K562 (cell line): ENCODE results near the gene DOCK4. TPM values are rescaled to one million over a fixed set of nuclear protein-coding genes. Genes with fewer than 3 reads are reported as not detected.
A peak's percentile ranks its signal among the peaks of the same experiment; 100 is the strongest.

Experiments
- ATAC-seq: fragments of 200-7000 bp; cut with Tn5 transposase; 3 replicates; pipeline ENCODE4 v1.9.1; 2020; ENCODE audit warnings: moderate library complexity
- BruUV-seq: library from RNA; stranded (reverse); fragments of 400-500 nt; replicated peaks from 2 replicates; lab custom pipeline; 2021; lab: Mats Ljungman, UMichigan
- CTCF ChIA-PET: fragments of 300-600 bp; formaldehyde crosslinking; extraction: SDS; loops from one replicate; lab custom pipeline; 2021; ENCODE audit warnings: low intra/inter-chr PET ratio; lab: Yijun Ruan, JAX
- POLR2A ChIA-PET: fragments of 300-600, 350-650 bp; sonication (Branson Sonifier 250); formaldehyde crosslinking; extraction: SDS; loops from one replicate; lab custom pipeline; 2021; ENCODE audit warnings: antibody characterized with exemption, inconsistent platforms; lab: Yijun Ruan, JAX
- DNase-seq, 4 experiments: peaks; one replicate each; pipeline versions ENCODE4 v3.0.0 to v3.0.0-alpha.2; 2011 to 2018; ENCODE audit warnings: low spot score in 3 of 4, mixed read lengths in 3 of 4; ENCODE audit errors: extremely low read depth in 1 of 4
- FAIRE-seq: peaks from 2 replicates; lab custom pipeline; 2011; peaks lifted over from hg19 to GRCh38; lab: Jason Lieb, UNC
- H2AFZ ChIP-seq: 2 replicates; pipeline ENCODE4 v1.6.0; 2011; ENCODE audit warnings: low read depth, low read length, control low read depth, inconsistent platforms
- H3K27ac ChIP-seq: fragments of 200-600 bp; 3 replicates; pipeline ENCODE4 v1.8.0; 2011; ENCODE audit warnings: low read depth, mild to moderate bottlenecking, control low read depth, inconsistent platforms, low read length, moderate library complexity, mixed read lengths; ENCODE audit errors: extremely low read depth
- H3K27me3 ChIP-seq, 2 experiments: fragments of 300-600 bp in 1 of 2; 2 replicates in 1 of 2; 3 replicates in 1 of 2; pipeline versions ENCODE4 v1.6.0 to v1.8.0; 2011; ENCODE audit warnings: inconsistent platforms in 2 of 2, low read length in 2 of 2, mild to moderate bottlenecking in 1 of 2, mixed read lengths in 1 of 2, moderate library complexity in 1 of 2; ENCODE audit not compliant: control insufficient read depth in 2 of 2, insufficient read depth in 2 of 2
- H3K36me3 ChIP-seq: fragments of 300-600 bp; 3 replicates; pipeline ENCODE4 v1.8.0; 2011; ENCODE audit warnings: mild to moderate bottlenecking, low read length, inconsistent platforms; ENCODE audit not compliant: control insufficient read depth, insufficient read depth
- H3K4me1 ChIP-seq, 2 experiments: fragments of 200-600 bp in 1 of 2; replicated peaks in 1 of 2; 2 replicates in 1 of 2; 3 replicates in 1 of 2; pipeline versions ENCODE4 v1.5.1 to v1.8.0; 2011; ENCODE audit warnings: inconsistent platforms in 2 of 2, low read length in 2 of 2, mild to moderate bottlenecking in 1 of 2, mixed read lengths in 1 of 2, moderate library complexity in 1 of 2; ENCODE audit not compliant: control insufficient read depth in 2 of 2, insufficient read depth in 2 of 2
- H3K4me2 ChIP-seq: 2 replicates; pipeline ENCODE4 v1.6.1; 2011; ENCODE audit warnings: low read length, control low read depth, inconsistent platforms, mixed read lengths; ENCODE audit not compliant: insufficient read depth
- H3K4me3 ChIP-seq: fragments of 200-600 bp; sonication (generic), shearing (Covaris generic); 2 replicates; pipeline ENCODE4 v1.5.1; 2016; ENCODE audit warnings: control low read depth, inconsistent platforms
- H3K79me2 ChIP-seq: fragments of 200-600 bp; 3 replicates; pipeline ENCODE4 v1.8.0; 2011; ENCODE audit warnings: low read length, inconsistent platforms; ENCODE audit not compliant: control insufficient read depth, insufficient read depth
- H3K9ac ChIP-seq, 2 experiments: 2 replicates each; pipeline versions ENCODE4 v1.6.0 to v1.6.1; 2011; ENCODE audit warnings: low read depth in 2 of 2, low read length in 2 of 2, control low read depth in 1 of 2, inconsistent platforms in 1 of 2, mild to moderate bottlenecking in 1 of 2, mixed read lengths in 1 of 2; ENCODE audit not compliant: insufficient read depth in 1 of 2
- H3K9me1 ChIP-seq: one replicate; pipeline ENCODE4 v1.6.0; 2011; ENCODE audit warnings: inconsistent platforms, mild to moderate bottlenecking, low read length, moderate library complexity; ENCODE audit not compliant: control insufficient read depth, insufficient read depth
- H3K9me3 ChIP-seq: replicated peaks from 2 replicates; pipeline ENCODE4 v1.5.1; 2011; ENCODE audit warnings: low read depth, low read length, inconsistent platforms; ENCODE audit not compliant: control insufficient read depth, insufficient read depth
- H4K20me1 ChIP-seq: replicated peaks from 2 replicates; pipeline ENCODE4 v1.6.1; 2011; ENCODE audit warnings: low read length, inconsistent platforms, mixed read lengths; ENCODE audit not compliant: control insufficient read depth, insufficient read depth
- CSDE1 ChIP-seq, 2 experiments: fragments of 450-650 bp; IDR thresholded peaks; 2 replicates each; pipeline ENCODE4 v1.6.1; 2016; ENCODE audit warnings: mild to moderate bottlenecking in 1 of 2
- ELF2 ChIP-seq: fragments of 250-450 bp; sonication (Bioruptor Pico); IDR thresholded peaks from 2 replicates; pipeline ENCODE4 v1.5.0; 2021; ENCODE audit warnings: mild to moderate bottlenecking
- HINFP ChIP-seq: fragments of 450-650 bp; conservative IDR thresholded peaks from 2 replicates; pipeline ENCODE4 v1.6.1; 2016; ENCODE audit warnings: missing genetic modification characterization, low read depth, mild to moderate bottlenecking, control low read depth, missing compliant biosample characterization
- SMAD4 ChIP-seq: fragments of 250-450 bp; sonication (Bioruptor Pico); conservative IDR thresholded peaks from 2 replicates; pipeline ENCODE4 v1.8.0; 2021; ENCODE audit warnings: inconsistent platforms, mild to moderate bottlenecking, moderate library complexity
- SRSF7 ChIP-seq: fragments of 200-400 bp; formaldehyde crosslinking; optimal IDR thresholded peaks from 2 replicates; pipeline ENCODE3; 2017; ENCODE audit warnings: mild to moderate bottlenecking, low read depth, low read length
- ZMIZ1 ChIP-seq, 2 experiments: fragments of 150-350 bp in 1 of 2; IDR thresholded peaks; 2 replicates each; pipeline ENCODE4 v1.6.1; 2012 to 2016; ENCODE audit warnings: low read depth in 2 of 2, low read length in 2 of 2, mild to moderate bottlenecking in 1 of 2, moderate library complexity in 1 of 2
- WGBS: fragments of 100-300 bp; shearing (Covaris generic); methylation state at CpG from one replicate; pipeline ENCODE4 v1.1.6; 2016; ENCODE audit warnings: low coverage, mixed read lengths; ENCODE audit not compliant: insufficient coverage; ENCODE audit errors: missing lambda C conversion rate; 5-methylcytosine and 5-hydroxymethylcytosine counted together
- in situ Hi-C: fragments of 300-500 bp; cut with MboI; formaldehyde crosslinking; loops from 4 replicates; pipeline ENCODE4 v1.15.0; 2018; ENCODE audit warnings: inconsistent platforms, mixed read lengths
- intact Hi-C: fragments of 100-400 bp; cut with micrococcal nuclease; formaldehyde crosslinking; loops from 2 replicates; pipeline ENCODE4 v1.14.2; 2022
- polyA plus RNA-seq, 8 experiments: library from polyadenylated mRNA; depleted of rRNA in 4 of 8; stranded (reverse) in 5 of 8; unstranded in 3 of 8; fragments of >200 nt; fragmentation: Nextera tagmentation in 2 of 8; fragmentation: Illumina TruSeq in 1 of 8; extraction: Ambion mirVana in 2 of 8; extraction: Trizol in 1 of 8; gene quantifications; 2 replicates each; pipeline versions ENCODE4 v1.2.1 to v1.2.3, GENCODE V29; 2011 to 2014; ENCODE audit warnings: inconsistent platforms in 1 of 8, missing spikeins in 1 of 8
- total RNA-seq, 7 experiments: library from RNA; depleted of rRNA in 6 of 7; stranded (reverse); fragments of >200 nt in 6 of 7; fragmentation: Illumina TruSeq in 2 of 7; extraction: Trizol in 2 of 7; gene quantifications; 2 replicates each; pipeline versions ENCODE4 v1.2.1 to v1.2.3, GENCODE V29; 2011 to 2021; ENCODE audit warnings: low replicate concordance in 1 of 7

DOCK4 gene
- total and polyA plus RNA-seq, 9 of the 15 experiments (the other 6 are each of a cell fraction or from before 2014, with no cell fraction given), result 0.42 to 5.7 (median 2.3) TPM

DNA sequence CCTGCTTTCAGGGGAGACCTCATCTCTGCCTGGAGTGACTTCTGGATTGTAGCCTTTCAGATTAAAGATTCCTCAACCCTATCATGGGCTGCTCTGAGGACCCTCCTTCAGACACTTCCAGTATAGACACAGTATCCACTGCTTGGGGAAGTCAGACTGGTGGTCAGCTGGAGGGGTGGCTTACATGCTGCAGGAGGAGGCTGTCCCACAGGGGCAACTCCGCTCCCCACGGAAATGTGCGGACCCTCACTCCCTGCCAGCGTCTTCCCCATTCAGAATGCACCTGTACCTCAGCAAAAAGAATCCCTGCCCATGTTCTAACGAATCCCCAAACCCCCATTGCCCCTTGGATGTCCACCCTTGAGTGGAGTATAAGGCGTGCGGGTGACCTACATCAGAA, 95.5 kb downstream of the DOCK4 start:
- Histone ChIP-seq H3K9me3 (no peaks in the 10 kb centered on the region), H2AFZ (no peak overlapping the region), H3K9me1 (no peaks in the 10 kb centered on the region), H3K79me2 (no peaks in the 10 kb centered on the region), H3K4me1 (no peaks in the 10 kb centered on the region), H4K20me1 (no peaks in the 10 kb centered on the region), H3K27ac (no peak overlapping the region), H3K4me3 (no peak overlapping the region), H3K4me2 (no peak overlapping the region), H3K9ac (no peak overlapping the region), H3K36me3 (no peaks in the 10 kb centered on the region), H3K27me3 (peaks cover 3 to 14% of the 10 kb centered on the region in 2 experiments; a peak in 4 of 5 replicates)
- intact Hi-C loops, result no loop called here
- DNase-seq, result no peak
- WGBS, result 0% methylated on average over 7 of the region's 7 CpGs
- TF ChIP-seq SMAD4 (CRISPR knock-in tag) (no peak), ELF2 (CRISPR knock-in tag) (no peak), SRSF7 (no peak), CSDE1 (IDR thresholded peaks at IDR 0.05) (no peak), ZMIZ1 (IDR thresholded peaks at IDR 0.05; ENCODE audit: low read depth in 2 of 2, low read length in 2 of 2) (no peak), HINFP (tag) (no peak)
- CTCF ChIA-PET, result no interaction called here
- FAIRE-seq, result no peak
- POLR2A ChIA-PET, result no interaction called here
- no TSS peak for BruUV-seq
- peak; percentile 26; the same call in 1 of the 3 replicates for ATAC-seq
- in situ Hi-C loops, result no loop called here
